Effector CD4-positive, alpha-beta T cell (primary cell): ENCODE measurements around the gene THOC5.
"Not testable (repeated sequence)": the region's sequence is repeated elsewhere in the genome, so short reads cannot be mapped to it uniquely, and the experiment has no call there.

Experiments
- DNase-seq: peaks from one replicate; pipeline ENCODE4 v3.0.0-alpha.2; 2020

Gene THOC5

DNA sequence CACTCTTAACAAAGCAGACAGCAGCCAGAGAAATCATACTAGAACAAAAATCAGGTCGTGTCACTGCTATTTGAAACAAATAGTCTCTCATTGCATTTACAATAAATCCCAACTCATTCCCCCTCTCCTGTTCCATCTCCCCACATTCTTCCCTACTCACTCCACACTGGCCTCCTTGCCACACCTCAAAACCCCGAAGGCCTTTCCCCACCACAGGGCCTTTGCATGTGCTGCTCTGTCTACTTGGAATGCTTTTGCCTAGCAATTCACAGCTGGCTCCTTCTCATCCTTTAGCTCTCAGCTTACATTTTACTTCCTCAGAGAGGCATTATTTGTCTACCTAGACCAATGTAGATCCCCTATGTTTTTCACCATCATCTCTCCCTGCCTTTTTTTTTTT lies 6.3 kb upstream of the THOC5 start:
- DNase-seq = no peak

DNA sequence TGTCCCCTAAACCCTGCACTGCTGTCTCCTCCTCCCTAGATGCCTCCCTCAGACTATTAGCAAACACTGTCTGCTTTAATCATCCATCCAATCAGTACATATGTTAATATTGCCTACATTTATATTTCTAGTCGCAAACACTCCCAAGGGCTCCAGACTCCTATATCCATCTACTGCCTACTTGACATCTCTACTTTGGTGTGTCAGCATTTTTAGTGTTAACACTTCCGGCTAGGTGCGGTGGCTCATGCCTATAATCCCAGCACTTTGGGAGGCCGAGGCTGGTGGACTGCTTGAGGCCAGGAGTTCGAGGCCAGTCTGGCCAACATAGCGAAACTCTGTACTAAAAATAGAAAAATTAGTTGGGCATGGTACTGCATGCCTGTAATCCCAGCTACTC lies 5.5 kb upstream of the THOC5 start:
- DNase-seq = no peak

GRCh38 chr22:29555065-29555644 lies 1.6 kb upstream of the THOC5 start:
- DNase-seq = no peak

DNA sequence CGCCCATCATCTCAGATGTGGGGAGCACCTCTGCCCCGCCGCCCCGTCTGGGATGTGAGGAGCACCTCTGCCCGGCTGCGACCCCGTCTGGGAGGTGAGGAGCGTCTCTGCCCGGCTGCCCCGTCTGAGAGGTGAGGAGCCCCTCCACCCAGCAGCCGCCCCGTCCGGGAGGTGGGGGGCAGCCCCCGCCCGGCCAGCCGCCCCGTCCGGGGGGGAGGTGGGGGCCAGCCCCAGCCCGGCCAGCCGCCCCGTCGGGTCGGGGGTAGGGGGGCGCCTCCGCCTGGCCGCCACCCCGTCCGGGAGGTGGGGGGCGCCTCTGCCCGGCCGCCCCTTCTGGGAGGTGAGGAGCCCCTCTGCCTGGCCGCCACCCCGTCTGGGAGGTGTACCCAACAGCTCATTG lies 1.2 kb downstream of the THOC5 start:
- DNase-seq = not testable (repeated sequence)

GRCh38 chr22:29550005-29550404 lies 3.6 kb downstream of the THOC5 start:
- DNase-seq = no peak

- DNase-seq = not testable (repeated sequence)
These were observed 8.5 kb downstream of the THOC5 start for GRCh38 chr22:29545045-29545444.

- no peak for DNase-seq
These were observed 11.7 kb downstream of the THOC5 start for GRCh38 chr22:29541845-29542244.

- no peak for DNase-seq
These were observed 14.5 kb downstream of the THOC5 start for GRCh38 chr22:29539105-29539504.

DNA sequence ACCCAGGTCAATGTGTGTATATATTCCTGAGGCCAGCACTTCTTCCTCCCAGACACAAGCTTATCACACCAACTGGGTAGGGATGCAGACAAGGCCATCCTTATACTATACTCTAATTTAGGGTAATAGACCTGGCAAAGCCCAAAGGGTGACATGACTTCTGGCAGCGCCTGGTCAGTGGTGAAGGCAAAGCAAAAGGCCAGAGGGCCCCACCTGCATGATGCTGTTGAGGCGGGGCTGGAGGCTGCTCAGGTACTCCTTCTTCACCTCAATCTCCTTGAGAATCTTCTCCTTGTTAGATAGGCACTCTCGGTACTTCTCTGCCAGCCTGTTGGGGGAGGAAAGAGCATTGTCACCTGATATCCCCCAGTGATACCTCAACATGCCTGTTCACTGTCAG lies 17.1 kb downstream of the THOC5 start:
- no peak for DNase-seq

- DNase-seq = no peak
These were observed 22.1 kb downstream of the THOC5 start for GRCh38 chr22:29531419-29531818.

DNA sequence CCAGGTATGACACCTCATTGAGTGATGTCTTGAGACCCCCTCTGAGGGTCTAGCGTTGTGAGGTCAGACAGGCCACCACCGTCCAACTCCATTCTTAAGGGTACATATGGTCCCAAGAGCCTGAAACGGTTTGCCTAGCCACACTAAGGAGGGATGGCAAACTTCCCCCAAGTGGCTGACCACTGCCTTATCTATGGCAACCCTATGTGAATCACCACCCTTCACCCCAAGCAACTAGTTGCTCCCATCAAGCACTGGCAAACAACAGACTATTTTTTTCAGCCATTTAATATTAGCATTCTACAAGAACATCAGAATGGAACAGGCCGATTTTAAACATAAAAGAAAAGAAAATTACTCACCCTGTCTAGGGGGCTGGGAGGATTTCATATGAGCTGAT lies 22.8 kb downstream of the THOC5 start:
- DNase-seq = no peak

- no peak for DNase-seq
These were observed 25.4 kb downstream of the THOC5 start for GRCh38 chr22:29528144-29528543.

GRCh38 chr22:29524442-29525191 lies 28.9 kb downstream of the THOC5 start:
- DNase-seq = no peak

GRCh38 chr22:29523761-29524160 lies 29.8 kb downstream of the THOC5 start:
- no peak for DNase-seq

- no peak for DNase-seq
These were observed 32.0 kb downstream of the THOC5 start for GRCh38 chr22:29521526-29521925.

DNA sequence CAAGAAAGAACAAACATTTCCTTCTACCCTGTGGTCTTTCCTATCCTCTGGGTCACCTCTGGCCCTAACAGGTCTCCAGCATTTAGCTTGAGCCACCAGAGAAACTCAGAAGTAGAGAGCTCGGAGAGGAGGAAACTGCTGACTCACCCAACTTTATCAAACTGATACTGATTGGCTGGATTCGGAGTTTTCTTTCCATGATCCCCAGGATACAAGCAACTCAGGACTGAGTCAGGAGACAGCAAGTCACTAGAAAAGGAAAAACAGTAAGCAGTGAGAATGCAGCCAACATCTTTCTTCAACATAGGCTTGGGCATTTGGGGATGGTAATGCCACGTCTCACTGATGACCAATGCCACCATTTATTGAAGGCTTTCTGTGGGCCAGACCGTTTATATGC lies 32.7 kb downstream of the THOC5 start:
- no peak for DNase-seq

- DNase-seq = no peak
These were observed 33.6 kb downstream of the THOC5 start for GRCh38 chr22:29519996-29520395.

GRCh38 chr22:29518427-29518826 lies 35.1 kb downstream of the THOC5 start:
- no peak for DNase-seq

DNA sequence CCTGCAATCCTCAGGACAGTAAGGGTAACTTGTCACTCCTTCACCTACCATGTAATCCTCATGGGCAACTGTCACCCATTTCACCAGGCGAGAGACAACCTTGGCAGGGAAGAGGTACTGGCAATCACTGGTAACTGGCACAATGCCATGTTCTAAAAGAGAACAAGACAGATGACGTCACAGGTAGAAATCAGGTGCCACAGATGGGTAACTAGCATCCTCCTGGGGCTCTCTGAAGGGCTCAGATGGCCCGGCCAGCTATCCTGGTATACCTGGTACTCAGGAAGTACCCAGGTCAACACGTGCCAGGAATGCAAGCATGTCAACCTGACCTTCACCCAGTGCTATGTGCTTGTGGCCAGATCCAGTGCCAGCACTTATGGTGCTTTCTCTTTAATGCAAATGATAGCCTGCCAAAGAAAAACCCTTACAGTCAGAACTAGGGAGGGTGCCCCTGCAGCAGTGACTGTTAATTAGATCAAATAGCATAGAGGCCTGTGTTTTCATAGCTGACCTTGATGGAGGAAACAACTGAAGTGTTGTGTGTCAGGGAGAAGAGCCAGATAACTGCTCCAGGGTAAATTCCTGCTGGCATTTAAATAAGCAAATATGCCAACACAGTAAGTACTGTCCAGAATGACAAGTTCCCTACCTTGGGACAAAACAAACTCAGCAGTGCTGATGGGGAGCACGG lies 36.2 kb downstream of the THOC5 start:
- no peak for DNase-seq

DNA sequence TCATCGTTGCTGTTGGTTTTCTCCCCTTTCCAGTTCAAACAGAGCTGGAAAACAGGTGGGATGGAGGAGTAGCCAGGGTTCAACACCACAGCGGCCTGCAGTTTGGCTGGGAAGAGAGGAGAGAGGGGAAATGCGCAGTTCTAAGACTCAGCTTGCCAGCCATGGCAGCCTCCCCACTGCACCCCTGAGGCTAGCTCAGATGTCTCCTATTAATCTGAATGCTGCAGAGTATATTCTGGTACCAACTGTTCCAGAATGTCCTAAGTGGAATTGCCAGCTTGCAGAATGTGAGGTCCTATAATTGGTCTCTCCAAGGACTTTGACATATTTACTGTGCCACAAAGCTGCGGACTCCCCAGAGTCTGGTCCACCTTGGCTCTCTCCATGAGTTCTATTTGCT lies 41.5 kb downstream of the THOC5 start:
- no peak for DNase-seq

GRCh38 chr22:29511126-29511862 lies 42.3 kb downstream of the THOC5 start:
- no peak for DNase-seq

DNA sequence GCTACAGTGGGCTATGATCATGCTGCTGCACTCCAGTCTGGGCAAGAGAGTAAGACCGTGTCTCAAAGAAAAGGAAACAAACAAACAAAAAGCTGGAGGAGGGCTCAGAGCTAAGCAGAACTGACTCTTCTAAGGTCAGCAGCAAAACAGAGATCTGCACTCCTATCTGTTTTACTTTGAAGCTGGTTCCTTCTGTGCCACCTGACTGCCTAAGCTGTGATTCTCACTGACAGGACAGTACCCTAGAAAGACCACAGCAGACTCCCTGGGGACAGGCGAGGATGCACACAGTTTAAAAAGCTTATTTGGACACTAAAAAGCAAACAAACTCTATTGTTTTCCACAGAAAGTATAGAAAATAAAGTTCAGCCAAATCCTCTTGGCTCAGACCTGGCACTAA lies 43.0 kb downstream of the THOC5 start:
- DNase-seq = no peak

DNA sequence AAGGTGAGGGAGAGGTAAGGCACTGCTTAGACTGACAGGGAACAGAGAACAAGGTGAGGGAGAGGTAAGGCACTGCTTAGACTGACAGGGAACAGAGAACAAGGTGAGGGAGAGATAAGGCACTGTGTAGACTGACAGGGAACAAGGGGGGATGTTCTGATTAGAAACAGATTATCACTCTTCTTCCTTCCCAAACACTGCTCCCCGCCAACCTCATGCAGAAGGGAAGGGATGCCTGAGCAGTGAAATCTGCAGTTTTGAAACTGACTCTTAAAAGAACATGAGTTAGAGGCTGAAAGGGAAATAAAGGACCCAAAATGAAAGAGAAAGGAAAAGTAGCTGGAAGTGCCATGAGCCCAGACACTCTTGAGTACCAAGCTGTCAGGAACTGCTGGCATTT lies 43.7 kb downstream of the THOC5 start:
- no peak for DNase-seq

- DNase-seq = no peak
These were observed 44.3 kb downstream of the THOC5 start for GRCh38 chr22:29509298-29509697.
